CD4-positive, alpha-beta T cell treated with Interleukin-6 for 4 hours (primary cell): ENCODE measurements around the gene OSTM1.

ENCODE experiments used
- DNase-seq: peaks from one replicate; pipeline ENCODE4 v3.0.0-alpha.2; 2020; ENCODE audit warnings: mixed read lengths

OSTM1 gene

GRCh38 chr6:108074359-108075144, at the start of gene OSTM1:
Gene OSTM1, minus strand, starts transcription at chr6:108074741. Its CDS starts 90 bp downstream, at chr6:108074651.
- DNase-seq = peak; percentile 95

GRCh38 chr6:108123946-108124345, 49.4 kb upstream of the OSTM1 start:
- no peak for DNase-seq

GRCh38 chr6:108123481-108123929, 49.0 kb upstream of the OSTM1 start:
- DNase-seq = no peak

- no peak for DNase-seq
These were observed 47.1 kb upstream of the OSTM1 start for GRCh38 chr6:108121612-108122011.

- no peak for DNase-seq
These were observed 45.8 kb upstream of the OSTM1 start for GRCh38 chr6:108120311-108120710.

GRCh38 chr6:108119769-108120141, 45.2 kb upstream of the OSTM1 start:
- no peak for DNase-seq

GRCh38 chr6:108118810-108119768, 44.5 kb upstream of the OSTM1 start:
- no peak for DNase-seq

- no peak for DNase-seq
These were observed 43.8 kb upstream of the OSTM1 start for GRCh38 chr6:108118359-108118724.

- peak; percentile 22 for DNase-seq
These were observed 43.2 kb upstream of the OSTM1 start for GRCh38 chr6:108117427-108118358.

- no peak for DNase-seq
These were observed 42.2 kb upstream of the OSTM1 start for GRCh38 chr6:108116546-108117426.

GRCh38 chr6:108115598-108116058, 41.1 kb upstream of the OSTM1 start:
- no peak for DNase-seq

GRCh38 chr6:108114841-108115597, 40.5 kb upstream of the OSTM1 start:
- peak; percentile 14 for DNase-seq

- peak; percentile 1 for DNase-seq
These were observed 39.3 kb upstream of the OSTM1 start for GRCh38 chr6:108113557-108114519.

- DNase-seq = no peak
These were observed 33.8 kb upstream of the OSTM1 start for GRCh38 chr6:108108374-108108773.

GRCh38 chr6:108107102-108107501, 32.6 kb upstream of the OSTM1 start:
- DNase-seq = no peak

- DNase-seq = no peak
These were observed 32.2 kb upstream of the OSTM1 start for GRCh38 chr6:108106694-108107093.

- DNase-seq = no peak
These were observed 31.7 kb upstream of the OSTM1 start for GRCh38 chr6:108106261-108106660.

- DNase-seq = no peak
These were observed 31.0 kb upstream of the OSTM1 start for GRCh38 chr6:108105571-108105970.

GRCh38 chr6:108102965-108103364, 28.4 kb upstream of the OSTM1 start:
- DNase-seq = no peak
